Osteoblast (primary cell): Measurements from ENCODE around the gene CCM2. TPM values are rescaled to one million over a fixed set of nuclear protein-coding genes. Genes with fewer than 3 reads are reported as not detected.

Experiments used
- DNase-seq: peaks from one replicate; pipeline ENCODE4 v3.0.0; 2011; ENCODE audit warnings: low spot score, mixed read lengths; ENCODE audit not compliant: insufficient read length; ENCODE audit errors: missing footprints
- H2AFZ ChIP-seq: 2 replicates; pipeline ENCODE4 v1.6.0; 2011; ENCODE audit warnings: mild to moderate bottlenecking, low read length
- H3K27ac ChIP-seq: 2 replicates; pipeline ENCODE4 v1.5.1; 2011; ENCODE audit warnings: mild to moderate bottlenecking, low read depth, low read length, moderate library complexity
- H3K27me3 ChIP-seq: 2 replicates; pipeline ENCODE4 v1.6.0; 2012; ENCODE audit warnings: mild to moderate bottlenecking, control low read depth, inconsistent platforms, low read length, moderate library complexity; ENCODE audit not compliant: insufficient read depth
- H3K36me3 ChIP-seq: 2 replicates; pipeline ENCODE4 v1.5.1; 2011; ENCODE audit warnings: mild to moderate bottlenecking, low read length, control low read depth, moderate library complexity; ENCODE audit not compliant: insufficient read depth
- H3K4me1 ChIP-seq: 2 replicates; pipeline ENCODE4 v1.5.1; 2011; ENCODE audit warnings: mild to moderate bottlenecking, low read length, control low read depth, moderate library complexity; ENCODE audit not compliant: insufficient read depth
- H3K4me2 ChIP-seq: 2 replicates; pipeline ENCODE4 v1.6.0; 2011; ENCODE audit warnings: mild to moderate bottlenecking, low read length; ENCODE audit not compliant: insufficient read depth
- H3K4me3 ChIP-seq: fragments of 200-600 bp; sonication (generic); 3 replicates; pipeline ENCODE4 v1.5.1; 2012; ENCODE audit warnings: mild to moderate bottlenecking, low read length, inconsistent platforms; ENCODE audit not compliant: insufficient read depth
- H3K79me2 ChIP-seq: 2 replicates; pipeline ENCODE4 v1.6.0; 2012; ENCODE audit warnings: mild to moderate bottlenecking, low read length, control low read depth, inconsistent platforms; ENCODE audit not compliant: insufficient read depth
- H3K9me3 ChIP-seq: 2 replicates; pipeline ENCODE4 v1.5.1; 2011; ENCODE audit warnings: low read depth, low read length, control low read depth
- H4K20me1 ChIP-seq: 2 replicates; pipeline ENCODE4 v1.6.0; 2012; ENCODE audit warnings: mild to moderate bottlenecking, low read length, control low read depth; ENCODE audit not compliant: insufficient read depth
- CTCF ChIP-seq: IDR thresholded peaks from 2 replicates; pipeline ENCODE4 v1.5.1; 2011; ENCODE audit warnings: mild to moderate bottlenecking, low read depth, low read length, moderate library complexity; ENCODE audit errors: extremely low read depth
- total RNA-seq: library from RNA; depleted of rRNA; stranded (reverse); fragments of >200 nt; gene quantifications from 2 replicates; pipeline ENCODE4 v1.2.3, GENCODE V29; 2012

Gene CCM2
- total RNA-seq, 1 donor = 42.3 TPM

- H2AFZ ChIP-seq = no peak overlapping the region
- H3K9me3 ChIP-seq = no peaks in the 10 kb centered on the region
- TF ChIP-seq CTCF = no peak
- H3K36me3 ChIP-seq = no peaks in the 10 kb centered on the region
- no peaks in the 10 kb centered on the region for H3K79me2 ChIP-seq
- no peak overlapping the region for H3K4me2 ChIP-seq
- H3K4me1 ChIP-seq = no peaks in the 10 kb centered on the region
- H3K27ac ChIP-seq = no peak overlapping the region
- no peak for DNase-seq
- H3K4me3 ChIP-seq = no peak overlapping the region
- H4K20me1 ChIP-seq = no peaks in the 10 kb centered on the region
- H3K27me3 ChIP-seq = no peaks in the 10 kb centered on the region
These were observed 29.4 kb upstream of the CCM2 start for GRCh38 chr7:44970523-44971051.

- no peaks in the 10 kb centered on the region for H3K27me3 ChIP-seq
- TF ChIP-seq CTCF = no peak
- no peaks in the 10 kb centered on the region for H3K9me3 ChIP-seq
These were observed 28.7 kb upstream of the CCM2 start for GRCh38 chr7:44971188-44971901.

GRCh38 chr7:44971902-44972441 is 28.0 kb upstream of the CCM2 start:
- Histone ChIP-seq H3K4me3 (no peak overlapping the region), H3K27ac (no peak overlapping the region), H3K9me3 (no peaks in the 10 kb centered on the region), H3K4me2 (no peak overlapping the region), H2AFZ (no peak overlapping the region), H3K79me2 (no peaks in the 10 kb centered on the region), H3K27me3 (no peaks in the 10 kb centered on the region), H3K36me3 (no peaks in the 10 kb centered on the region), H3K4me1 (no peaks in the 10 kb centered on the region), H4K20me1 (no peaks in the 10 kb centered on the region)
- TF ChIP-seq CTCF = no peak
- DNase-seq = no peak

More at GRCh38 chr7:44971188-44971901, 28.7 kb upstream of the CCM2 start:
- H3K79me2 ChIP-seq = no peaks in the 10 kb centered on the region
- no peaks in the 10 kb centered on the region for H3K36me3 ChIP-seq
- H2AFZ ChIP-seq = no peak overlapping the region
- no peak overlapping the region for H3K4me2 ChIP-seq
- no peaks in the 10 kb centered on the region for H3K4me1 ChIP-seq
- no peaks in the 10 kb centered on the region for H4K20me1 ChIP-seq
- H3K27ac ChIP-seq = no peak overlapping the region
- no peak overlapping the region for H3K4me3 ChIP-seq
- DNase-seq = no peak

- no peak overlapping the region for H3K4me3 ChIP-seq
- no peaks in the 10 kb centered on the region for H3K4me1 ChIP-seq
- TF ChIP-seq CTCF = no peak
- no peaks in the 10 kb centered on the region for H3K27me3 ChIP-seq
- no peaks in the 10 kb centered on the region for H3K36me3 ChIP-seq
- no peaks in the 10 kb centered on the region for H3K9me3 ChIP-seq
- no peak overlapping the region for H3K27ac ChIP-seq
- no peak for DNase-seq
- H4K20me1 ChIP-seq = no peaks in the 10 kb centered on the region
- no peaks in the 10 kb centered on the region for H3K79me2 ChIP-seq
- no peak overlapping the region for H2AFZ ChIP-seq
- no peak overlapping the region for H3K4me2 ChIP-seq
These were observed 27.4 kb upstream of the CCM2 start for GRCh38 chr7:44972562-44972961.
